HG03097 (cell line): ENCODE data around the gene TMEM82.
A peak's percentile ranks its signal among the peaks of the same experiment; 100 is the strongest.
"Not testable (repeated sequence)": the region's sequence is repeated elsewhere in the genome, so short reads cannot be mapped to it uniquely, and the experiment has no call there.

Experiments used
- ATAC-seq: cut with Tn5 transposase; IDR thresholded peaks from one replicate; pipeline ENCODE4 v1.9.1; 2021; ENCODE audit not compliant: unreplicated experiment, low FRiP score

TMEM82 gene

DNA sequence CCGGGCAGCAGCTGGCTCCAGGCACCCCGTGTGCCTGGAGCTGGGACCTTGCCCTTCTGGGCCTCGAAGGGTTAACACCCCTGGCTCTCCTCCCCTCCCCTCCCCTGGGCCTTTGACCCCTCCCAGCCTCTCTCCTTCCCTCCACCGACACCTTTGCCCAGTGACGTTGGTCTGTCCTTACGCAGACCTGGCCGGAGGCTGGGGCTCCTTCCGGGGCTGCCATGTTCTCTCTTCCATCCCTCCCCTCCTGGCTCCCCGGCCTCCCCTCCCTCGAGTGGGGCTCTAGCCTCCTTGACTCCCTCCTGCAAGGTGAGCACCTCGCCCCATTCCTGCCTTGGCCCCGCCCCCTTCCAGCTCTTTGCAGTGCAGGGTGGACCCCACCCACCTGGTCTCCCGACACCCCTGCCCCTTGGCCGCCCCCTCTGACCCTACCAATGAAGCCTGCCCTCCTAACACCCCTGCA, at the start of gene TMEM82:
Gene TMEM82 (plus strand): TSS at position 161 of the 463 bp plus-strand sequence. CDS start 61 bp downstream, at position 222.
- no peak for ATAC-seq

GRCh38 chr1:15693371-15693770, 48.9 kb upstream of the TMEM82 start:
- no peak for ATAC-seq

GRCh38 chr1:15696956-15697521, 45.3 kb upstream of the TMEM82 start:
- ATAC-seq = peak; percentile 90

DNA sequence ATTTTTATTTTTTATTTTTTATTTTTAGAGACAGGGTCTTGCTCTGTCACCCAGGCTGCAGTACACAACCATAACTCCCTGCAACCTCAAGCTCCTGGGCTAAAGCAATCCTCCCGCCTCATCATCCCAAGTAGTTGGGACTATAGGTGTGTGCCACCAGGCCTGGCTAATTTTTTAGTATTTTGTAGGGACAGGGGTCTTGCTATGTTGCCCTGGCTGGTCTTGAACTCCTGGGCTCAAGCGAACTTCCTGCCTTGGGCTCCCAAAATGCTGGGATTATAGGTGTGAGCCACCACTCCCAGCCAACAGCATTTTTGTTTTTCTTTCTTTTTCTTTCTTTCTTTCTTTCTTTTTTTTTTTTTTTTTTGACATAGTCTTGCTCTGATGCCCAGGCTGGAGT, 44.1 kb upstream of the TMEM82 start:
- no peak for ATAC-seq

- ATAC-seq = not testable (repeated sequence)
Observed at GRCh38 chr1:15699321-15699720, 43.0 kb upstream of the TMEM82 start.

DNA sequence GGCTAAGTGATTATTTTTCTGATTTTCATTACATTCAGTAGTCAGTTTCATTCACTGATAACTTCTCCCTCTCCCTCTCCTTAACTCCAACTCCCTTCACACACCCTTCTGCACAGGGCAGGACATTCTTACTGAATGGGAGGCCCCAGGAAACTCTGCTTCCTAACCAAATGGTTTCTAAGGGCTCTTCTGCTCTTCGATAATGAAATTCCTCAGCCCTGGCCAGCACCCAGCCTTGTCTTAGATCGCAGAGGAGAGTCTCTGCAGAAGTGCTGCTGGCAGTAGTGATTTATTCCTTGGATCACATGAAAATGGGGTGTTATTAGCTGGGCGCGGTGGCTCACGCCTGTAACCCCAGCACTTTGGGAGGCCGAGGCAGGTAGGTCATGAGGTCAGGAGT, 41.8 kb upstream of the TMEM82 start:
- no peak for ATAC-seq

GRCh38 chr1:15701784-15702183, 40.5 kb upstream of the TMEM82 start:
- no peak for ATAC-seq

- ATAC-seq = no peak
Observed at GRCh38 chr1:15702722-15703550, 39.4 kb upstream of the TMEM82 start.

- no peak for ATAC-seq
Observed at GRCh38 chr1:15703562-15703961, 38.7 kb upstream of the TMEM82 start.

DNA sequence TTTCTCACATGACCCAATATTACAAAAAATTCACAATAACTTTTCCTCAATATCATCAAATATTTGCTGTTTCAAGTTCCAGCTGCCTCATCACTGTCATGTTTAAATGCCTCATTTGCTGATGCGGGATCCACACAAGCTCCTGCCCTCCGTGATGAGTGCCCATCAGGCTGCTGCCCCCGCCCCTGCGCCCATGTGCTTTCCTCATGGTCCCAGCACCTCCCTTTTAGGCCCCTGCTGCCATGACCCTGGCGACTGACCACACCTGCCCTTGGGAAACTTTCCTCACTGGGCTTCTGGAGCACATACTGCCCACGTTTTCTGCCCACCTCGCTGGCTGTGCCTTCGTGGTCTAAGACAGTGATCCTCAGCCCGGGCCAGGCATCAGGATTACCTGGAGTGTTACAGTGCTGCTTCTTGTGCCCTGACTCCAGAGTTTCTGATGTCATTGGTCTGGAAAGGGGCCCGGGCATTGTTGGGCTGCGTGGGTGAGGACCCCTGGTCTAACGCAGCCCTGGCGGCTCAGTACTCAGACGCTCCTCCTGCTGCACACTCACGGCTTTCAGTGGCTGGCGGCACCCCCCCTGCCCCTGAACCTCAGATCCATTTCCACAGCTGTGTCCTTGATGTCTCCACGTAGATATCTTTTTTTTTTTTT, 37.6 kb upstream of the TMEM82 start:
- no peak for ATAC-seq

- no peak for ATAC-seq
Observed at GRCh38 chr1:15705184-15705566, 37.1 kb upstream of the TMEM82 start.

- no peak for ATAC-seq
Observed at GRCh38 chr1:15706751-15707150, 35.5 kb upstream of the TMEM82 start.

- no peak for ATAC-seq
Observed at GRCh38 chr1:15707239-15707925, 34.9 kb upstream of the TMEM82 start.

DNA sequence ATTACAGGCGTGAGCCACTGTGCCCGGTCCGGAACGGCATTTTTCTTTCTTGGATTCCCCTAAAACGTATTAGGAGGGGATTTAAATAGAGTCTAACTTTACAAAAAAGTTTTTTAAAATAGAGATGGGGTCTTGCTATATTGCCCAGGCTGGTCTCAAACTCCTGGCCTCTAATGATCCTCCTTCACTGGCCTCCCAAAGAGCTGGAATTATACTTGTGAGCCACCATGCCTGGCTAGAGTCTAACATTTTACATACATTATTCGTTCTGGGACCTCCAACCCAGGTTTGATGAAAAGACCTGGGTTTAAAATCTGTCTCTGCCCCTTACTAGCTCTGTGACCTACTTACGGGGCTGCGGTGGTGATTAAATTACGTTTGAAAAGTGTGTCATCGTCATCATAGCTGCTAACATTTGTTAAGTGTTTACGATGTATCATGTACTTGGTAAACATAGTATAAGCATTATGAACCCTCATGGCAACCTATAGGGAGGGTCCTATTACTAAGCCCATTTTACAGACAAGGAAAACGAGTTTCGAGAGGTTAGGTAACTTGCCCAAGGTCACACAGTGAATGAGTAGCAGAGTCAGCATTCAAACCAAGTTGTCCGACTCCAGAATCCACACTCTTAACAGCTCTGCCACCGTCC, 33.7 kb upstream of the TMEM82 start:
- no peak for ATAC-seq

DNA sequence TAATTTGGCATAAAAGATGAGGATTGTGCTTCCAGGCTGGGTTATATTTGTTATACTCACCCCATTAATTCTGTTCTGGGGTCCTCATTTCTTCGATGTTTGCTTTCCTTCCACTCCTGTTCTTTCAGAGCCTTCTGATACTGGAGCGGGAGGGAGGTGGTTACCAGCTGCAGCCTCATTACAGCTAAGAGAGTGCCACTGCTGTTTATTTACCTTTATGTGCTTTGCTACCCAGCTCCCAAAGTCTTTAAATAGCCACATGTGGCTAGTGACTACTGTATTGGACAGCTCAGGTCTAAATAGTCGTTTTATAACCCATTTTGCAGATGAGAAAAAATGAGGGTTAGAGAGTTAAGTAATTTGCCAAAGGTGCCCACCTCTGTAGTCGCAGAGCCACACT, 33.1 kb upstream of the TMEM82 start:
- ATAC-seq = no peak

DNA sequence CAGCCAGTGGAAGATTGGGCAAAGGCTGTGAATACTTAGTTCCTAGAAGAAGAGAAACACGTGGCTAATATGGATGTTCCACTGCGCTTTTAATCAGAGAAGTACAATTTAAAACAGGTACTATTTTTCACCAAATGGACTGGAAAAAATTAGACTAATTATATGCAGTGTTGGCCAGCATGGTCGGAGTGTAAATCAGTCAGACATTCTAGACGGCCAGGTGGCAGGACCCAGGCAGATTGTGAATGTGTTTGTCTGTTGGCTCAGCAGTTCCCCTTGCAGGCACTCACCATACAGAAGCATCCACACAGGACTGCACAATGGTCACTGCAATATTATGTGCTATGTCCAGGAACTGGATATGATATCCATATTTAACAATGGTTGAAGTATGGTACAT, 30.1 kb upstream of the TMEM82 start:
- ATAC-seq = no peak

DNA sequence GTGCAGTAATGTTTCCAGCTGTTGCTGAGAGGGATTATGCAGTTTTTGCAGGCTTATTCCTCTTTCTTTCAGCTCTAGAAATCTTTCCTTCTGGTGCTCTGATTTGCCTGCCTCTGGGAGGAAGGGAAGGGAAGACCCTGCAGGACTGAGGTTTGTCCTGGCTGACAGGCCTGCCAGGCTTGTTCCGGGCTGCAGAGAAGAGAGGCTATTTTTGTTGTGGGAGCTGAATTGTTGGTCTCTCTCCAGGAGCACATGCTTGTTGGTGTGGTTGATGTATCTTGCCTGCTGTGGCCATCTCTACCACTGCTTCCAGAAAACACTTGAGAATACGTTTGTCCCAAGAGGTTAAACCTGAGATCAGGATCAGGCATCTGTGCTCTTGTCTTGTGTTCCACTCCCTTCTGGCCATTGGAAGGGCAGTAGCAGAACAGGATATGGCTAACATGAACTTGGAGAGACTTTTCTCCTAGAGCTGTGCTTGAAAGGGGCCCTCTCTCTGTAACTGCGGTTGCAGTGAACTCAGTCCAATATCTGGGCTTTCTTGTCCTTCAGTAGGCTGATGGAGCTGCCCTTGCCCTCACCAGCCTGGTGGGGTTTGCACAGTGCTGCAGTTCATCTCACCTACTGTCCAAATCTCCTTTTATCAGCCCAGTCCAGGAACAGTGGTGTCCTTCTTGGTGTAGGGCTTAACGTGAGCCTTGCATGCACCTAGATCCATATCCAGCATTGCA, 27.7 kb upstream of the TMEM82 start:
- ATAC-seq = no peak

DNA sequence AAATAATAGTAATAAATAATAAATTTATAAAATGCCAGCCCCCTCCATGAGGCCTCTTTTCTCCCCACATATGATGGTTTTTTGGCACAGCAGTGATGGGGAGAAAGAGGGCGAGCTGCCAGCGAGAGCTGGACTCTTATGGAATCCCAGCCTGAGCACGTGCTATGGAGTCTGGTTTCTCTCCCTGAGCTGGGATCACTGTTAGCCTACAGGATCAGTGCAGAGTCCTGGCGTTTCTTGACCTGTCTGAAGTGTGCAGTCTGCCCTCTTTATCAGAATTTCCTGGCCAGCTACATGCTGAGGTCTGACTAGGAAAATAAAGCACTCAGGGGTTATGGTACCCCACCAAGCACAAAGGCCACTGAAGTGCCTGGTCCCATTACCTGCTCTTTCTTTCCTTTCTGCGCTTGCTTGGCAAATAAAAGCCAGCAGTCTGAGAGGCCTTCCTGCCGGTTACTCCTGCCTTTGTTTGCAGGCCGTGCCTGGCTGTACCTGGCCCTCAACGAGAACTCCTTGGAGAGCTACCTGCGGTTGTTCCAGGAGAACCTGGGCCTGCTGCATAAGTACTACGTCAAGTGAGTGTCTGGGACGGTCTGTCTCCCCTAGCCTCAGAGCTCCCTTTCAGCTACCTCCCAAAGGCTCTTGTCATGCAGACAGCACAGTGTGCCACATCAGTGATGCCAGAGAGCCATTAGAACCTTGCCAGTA, 24.7 kb upstream of the TMEM82 start:
- no peak for ATAC-seq

- ATAC-seq = no peak
Observed at GRCh38 chr1:15718199-15718601, 24.1 kb upstream of the TMEM82 start.
